SK-N-MC (cell line): ENCODE data around the gene ARHGAP31.
A peak's percentile ranks its signal among the peaks of the same experiment; 100 is the strongest.
"Not testable (repeated sequence)": the region's sequence is repeated elsewhere in the genome, so short reads cannot be mapped to it uniquely, and the experiment has no call there.

ENCODE experiments used
- DNase-seq: peaks from one replicate; pipeline ENCODE4 v3.0.0-alpha.2; 2011; ENCODE audit warnings: low read depth, low spot score
- H3K27ac ChIP-seq: fragments of 200-600 bp; sonication (generic); 2 replicates; pipeline ENCODE4 v1.5.1; 2016; ENCODE audit warnings: mixed run types
- H3K36me3 ChIP-seq: fragments of 200-600 bp; sonication (generic); 2 replicates; pipeline ENCODE4 v1.6.1; 2017; ENCODE audit warnings: antibody characterized with exemption, low read length, mixed read lengths; ENCODE audit not compliant: insufficient read depth
- H3K4me3 ChIP-seq: fragments of 200-600 bp; sonication (generic); 2 replicates; pipeline ENCODE4 v1.5.1; 2016
- H3K9ac ChIP-seq: fragments of 200-600 bp; sonication (generic); 2 replicates; pipeline ENCODE4 v1.8.0; 2017; ENCODE audit warnings: mixed run types, mixed read lengths; ENCODE audit not compliant: insufficient read length
- H3K9me3 ChIP-seq: fragments of 200-600 bp; sonication (generic); 2 replicates; pipeline ENCODE4 v1.6.1; 2017; ENCODE audit warnings: low read depth, mild to moderate bottlenecking, antibody characterized with exemption, low read length, moderate library complexity, mixed read lengths
- EZH2 ChIP-seq: fragments of 200-600 bp; sonication (generic); IDR thresholded peaks from one replicate; pipeline ENCODE4 v1.6.1; 2017; ENCODE audit warnings: antibody characterized with exemption
- FOXP2 ChIP-seq: optimal IDR thresholded peaks from 2 replicates; pipeline ENCODE3; 2011; ENCODE audit warnings: mild to moderate bottlenecking, moderate library complexity; ENCODE audit not compliant: insufficient read depth; ENCODE audit errors: extremely low read length, control extremely low read depth
- POLR2AphosphoS5 ChIP-seq: IDR thresholded peaks from 2 replicates; pipeline ENCODE4 v1.6.1; 2012; ENCODE audit warnings: mild to moderate bottlenecking, low read depth, low read length, borderline replicate concordance

Gene ARHGAP31

DNA sequence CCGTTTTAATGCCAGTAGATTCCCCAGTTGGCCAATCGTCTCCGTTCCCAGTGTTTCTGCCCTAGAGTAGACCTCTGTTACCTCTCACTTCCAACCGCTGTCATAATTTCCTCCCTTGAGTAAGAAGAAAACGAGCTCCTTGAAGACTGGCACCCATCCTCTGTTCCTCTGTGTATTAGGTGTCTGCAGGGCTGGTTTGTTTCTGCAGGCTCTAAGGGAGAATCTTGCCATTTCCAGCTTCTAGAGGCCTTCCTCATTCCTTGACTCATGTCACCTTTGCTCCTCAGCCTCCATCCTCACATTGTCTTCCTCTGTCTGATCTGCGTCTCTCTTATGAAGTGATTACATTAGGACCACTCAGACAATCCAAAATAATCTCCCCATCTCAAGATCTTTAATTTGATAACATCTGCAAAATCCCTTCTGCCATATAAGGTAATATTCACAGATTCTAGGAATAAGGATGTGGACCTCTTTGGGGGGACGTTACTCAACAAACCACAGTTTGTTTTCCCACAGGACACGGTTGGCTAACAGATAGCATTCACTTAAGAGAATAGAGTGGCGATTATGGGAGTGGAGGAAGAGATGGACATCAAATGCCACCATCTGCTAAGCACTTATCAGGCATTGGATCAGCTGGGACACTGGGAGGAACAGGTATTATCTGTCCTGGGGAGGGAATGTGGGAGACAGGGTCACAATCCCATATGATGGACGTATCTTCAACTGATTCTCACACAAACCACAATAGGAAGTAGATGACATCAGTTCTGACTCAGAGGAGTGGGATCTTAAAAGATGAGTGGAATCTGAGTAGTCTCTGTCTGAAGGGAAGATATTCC is 17.1 kb downstream of the ARHGAP31 start:
- no peak overlapping the region for H3K27ac ChIP-seq
- no peak overlapping the region for H3K4me3 ChIP-seq
- H3K9me3 ChIP-seq: no peaks in the 10 kb centered on the region
- H3K36me3 ChIP-seq: peaks cover 8% of the 10 kb centered on the region; the same call in 1 of the 2 replicates
- no peak for DNase-seq
- TF ChIP-seq FOXP2 (no peak), EZH2 (no peak), POLR2AphosphoS5 (no peak)
- no peak overlapping the region for H3K9ac ChIP-seq

GRCh38 chr3:119313461-119313860 is 19.3 kb downstream of the ARHGAP31 start:
- Histone ChIP-seq H3K9me3 (no peaks in the 10 kb centered on the region), H3K27ac (no peak overlapping the region), H3K4me3 (no peak overlapping the region), H3K36me3 (peaks cover 4% of the 10 kb centered on the region; the same call in 1 of the 2 replicates), H3K9ac (no peak overlapping the region)
- TF ChIP-seq POLR2AphosphoS5 (no peak), FOXP2 (no peak), EZH2 (no peak)
- DNase-seq: no peak

GRCh38 chr3:119314821-119315220 is 20.6 kb downstream of the ARHGAP31 start:
- no peak overlapping the region for H3K4me3 ChIP-seq
- H3K36me3 ChIP-seq: peaks cover 3% of the 10 kb centered on the region; the same call in 1 of the 2 replicates
- no peak overlapping the region for H3K9ac ChIP-seq
- TF ChIP-seq POLR2AphosphoS5 (no peak), FOXP2 (no peak), EZH2 (no peak)
- H3K27ac ChIP-seq: 0 out of 2 replicates have a peak overlapping the region, but pooled peaks have one; percentile 11
- no peaks in the 10 kb centered on the region for H3K9me3 ChIP-seq
- no peak for DNase-seq

GRCh38 chr3:119315600-119316312 is 21.6 kb downstream of the ARHGAP31 start:
- TF ChIP-seq POLR2AphosphoS5 (no peak), EZH2 (no peak), FOXP2 (no peak)
- no peak overlapping the region for H3K4me3 ChIP-seq
- no peak for DNase-seq
- H3K9me3 ChIP-seq: no peaks in the 10 kb centered on the region
- no peak overlapping the region for H3K9ac ChIP-seq
- H3K36me3 ChIP-seq: peaks cover 3% of the 10 kb centered on the region; the same call in 1 of the 2 replicates
- no peak overlapping the region for H3K27ac ChIP-seq

DNA sequence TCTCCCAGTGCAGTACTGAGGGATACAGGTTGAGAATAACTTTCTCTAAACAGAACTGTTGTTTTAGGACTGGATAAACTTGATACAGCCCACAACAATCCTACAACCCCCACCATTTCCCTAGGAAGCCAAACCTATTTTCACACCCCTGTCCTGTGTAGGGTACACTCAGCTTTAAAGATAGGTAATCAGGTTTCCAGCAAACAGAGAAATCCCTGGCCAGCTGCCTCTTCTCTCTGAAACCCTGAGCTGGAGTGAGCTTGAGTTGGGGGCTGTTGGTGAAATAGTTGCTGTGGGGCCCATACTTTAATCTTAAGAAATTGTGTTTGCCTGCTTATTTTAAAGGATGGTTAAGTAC is 22.1 kb downstream of the ARHGAP31 start:
- no peak for DNase-seq
- no peak overlapping the region for H3K9ac ChIP-seq
- TF ChIP-seq POLR2AphosphoS5: no peak
- H3K27ac ChIP-seq: no peak overlapping the region
- H3K36me3 ChIP-seq: peaks cover 3% of the 10 kb centered on the region; the same call in 1 of the 2 replicates
- H3K4me3 ChIP-seq: no peak overlapping the region
- no peaks in the 10 kb centered on the region for H3K9me3 ChIP-seq

- Histone ChIP-seq H3K27ac (peak overlapping the region; percentile 19; the same call in 1 of the 2 replicates), H3K36me3 (no peaks in the 10 kb centered on the region; the same call in 1 of the 2 replicates), H3K9me3 (no peaks in the 10 kb centered on the region), H3K4me3 (no peak overlapping the region), H3K9ac (peak overlapping the region; percentile 27)
- no peak for TF ChIP-seq EZH2
- TF ChIP-seq FOXP2: no peak
- no peak for TF ChIP-seq POLR2AphosphoS5
- no peak for DNase-seq
Observed at GRCh38 chr3:119318876-119319275, 24.7 kb downstream of the ARHGAP31 start.

DNA sequence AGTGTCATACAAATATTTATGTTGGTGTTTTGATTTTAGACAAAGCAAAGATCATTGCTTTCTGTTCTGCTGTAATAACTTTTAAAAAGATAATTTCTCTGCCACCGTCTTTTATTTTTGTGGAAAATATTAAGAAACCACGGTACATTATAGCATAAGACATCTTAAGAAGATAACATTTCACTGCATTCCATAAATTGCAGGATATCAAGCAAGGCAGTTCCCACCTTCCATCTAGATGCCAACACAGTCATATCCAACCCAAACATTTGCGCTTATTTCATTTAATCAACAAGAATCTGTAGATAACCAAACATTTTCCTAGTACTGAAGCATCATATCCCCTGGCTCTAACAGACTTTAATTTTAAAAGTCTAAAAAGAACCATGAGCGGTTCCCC is 25.1 kb downstream of the ARHGAP31 start:
- no peaks in the 10 kb centered on the region for H3K36me3 ChIP-seq

GRCh38 chr3:119320785-119321184 is 26.6 kb downstream of the ARHGAP31 start:
- H3K27ac ChIP-seq, H3K9me3 ChIP-seq, H3K9ac ChIP-seq, H3K36me3 ChIP-seq, DNase-seq, H3K4me3 ChIP-seq: not testable (repeated sequence)

More for the DNA sequence above, 25.1 kb downstream of the ARHGAP31 start:
- Histone ChIP-seq H3K27ac (peak overlapping the region; percentile 19; the same call in 1 of the 2 replicates), H3K4me3 (no peak overlapping the region), H3K9me3 (no peaks in the 10 kb centered on the region), H3K9ac (peak overlapping the region; percentile 27)
- no peak for DNase-seq
- TF ChIP-seq FOXP2: no peak
- no peak for TF ChIP-seq EZH2
- no peak for TF ChIP-seq POLR2AphosphoS5
